Chondrocyte (in vitro differentiated cells): Measurements from ENCODE around the gene RNF8. TPM values are rescaled to one million over a fixed set of nuclear protein-coding genes. Genes with fewer than 3 reads are reported as not detected.
"Not testable (repeated sequence)": the region's sequence is repeated elsewhere in the genome, so short reads cannot be mapped to it uniquely, and the experiment has no call there.

Experiments used
- DNase-seq: peaks from one replicate; pipeline ENCODE4 v3.0.0; 2021; ENCODE audit warnings: mixed read lengths, low spot score
- H3K27ac Mint-ChIP-seq: one replicate; pipeline ENCODE4 v1.8.0; 2021; ENCODE audit warnings: mild to moderate bottlenecking, moderate library complexity, mixed read lengths; ENCODE audit not compliant: unreplicated experiment
- H3K27me3 Mint-ChIP-seq: 2 replicates; pipeline ENCODE4 v1.8.0; 2021; ENCODE audit warnings: low read depth, mixed read lengths
- H3K36me3 Mint-ChIP-seq: 2 replicates; pipeline ENCODE4 v1.8.0; 2021; ENCODE audit warnings: low read depth, mixed read lengths
- H3K4me1 Mint-ChIP-seq: 2 replicates; pipeline ENCODE4 v1.8.0; 2021; ENCODE audit warnings: low read depth, mild to moderate bottlenecking, mixed read lengths
- H3K4me3 Mint-ChIP-seq: one replicate; pipeline ENCODE4 v1.8.0; 2021; ENCODE audit warnings: mild to moderate bottlenecking, moderate library complexity, mixed read lengths; ENCODE audit not compliant: unreplicated experiment
- H3K9me3 Mint-ChIP-seq: 2 replicates; pipeline ENCODE4 v1.8.0; 2021; ENCODE audit warnings: low read depth, mixed read lengths
- CTCF ChIP-seq: fragments of 200-600 bp; sonication (generic); IDR thresholded peaks from 2 replicates; pipeline ENCODE4 v1.5.0; 2021; ENCODE audit warnings: antibody characterized with exemption, mild to moderate bottlenecking, moderate library complexity
- long read RNA-seq: library from polyadenylated mRNA; stranded (forward); transcript quantifications from one replicate; pipeline ENCODE4 v2.0.0, GENCODE V29; 2021
- total RNA-seq: library from RNA; stranded (reverse); gene quantifications from 3 replicates; pipeline ENCODE4 v1.2.1, GENCODE V29; 2021

Gene RNF8
- total RNA-seq, result 18.6 to 21.4 TPM (median 19.5 TPM) in 3 replicates
- long read RNA-seq, full-length matches to known transcripts, result 45 of 51 reads
- long read RNA-seq, partial matches to known transcripts, result 0 of 51 reads
- long read RNA-seq, other reads (novel, unspliced or antisense), result 6 of 51 reads

- TF ChIP-seq CTCF, result no peak
- Mint-ChIP-seq H3K4me3 (peak within 1 kb of the TSS; percentile 87), H3K27me3 (no peaks in the 10 kb centered on the region), H3K4me1 (peaks cover 23% of the 10 kb centered on the region), H3K9me3 (no peaks in the 10 kb centered on the region), H3K27ac (peak within 1 kb of the TSS; percentile 93), H3K36me3 (no peaks in the 10 kb centered on the region)
- DNase-seq, result peak; percentile 95
These were observed at the start of gene RNF8 for GRCh38 chr6:37353761-37354525. TSS of gene RNF8 (plus strand) at chr6:37353983. CDS start at chr6:37354165, 182 bp downstream.

- Mint-ChIP-seq H3K9me3 (no peaks in the 10 kb centered on the region), H3K27me3 (no peaks in the 10 kb centered on the region), H3K4me3 (no peak overlapping the region), H3K27ac (no peak overlapping the region), H3K4me1 (peaks cover 15% of the 10 kb centered on the region), H3K36me3 (peaks cover 5% of the 10 kb centered on the region)
- no peak for DNase-seq
- TF ChIP-seq CTCF, result no peak
These were observed 49.0 kb upstream of the RNF8 start for GRCh38 chr6:37304766-37305165.

GRCh38 chr6:37305841-37306425 lies 47.9 kb upstream of the RNF8 start:
- Mint-ChIP-seq H3K27me3 (no peaks in the 10 kb centered on the region), H3K4me3 (no peak overlapping the region), H3K36me3 (peaks cover 5% of the 10 kb centered on the region), H3K27ac (no peak overlapping the region), H3K4me1 (peaks cover 15% of the 10 kb centered on the region), H3K9me3 (no peaks in the 10 kb centered on the region)
- no peak for DNase-seq
- no peak for TF ChIP-seq CTCF

GRCh38 chr6:37306624-37307222 lies 47.1 kb upstream of the RNF8 start:
- TF ChIP-seq CTCF, result no peak
- no peak for DNase-seq
- H3K9me3 Mint-ChIP-seq, result no peaks in the 10 kb centered on the region
- peaks cover 18% of the 10 kb centered on the region for H3K4me1 Mint-ChIP-seq
- no peak overlapping the region for H3K4me3 Mint-ChIP-seq
- peak overlapping the region; percentile 36 for H3K27ac Mint-ChIP-seq
- peaks cover 5% of the 10 kb centered on the region for H3K36me3 Mint-ChIP-seq
- H3K27me3 Mint-ChIP-seq, result no peaks in the 10 kb centered on the region

GRCh38 chr6:37307484-37307883 lies 46.3 kb upstream of the RNF8 start:
- H3K4me3 Mint-ChIP-seq, DNase-seq, H3K27me3 Mint-ChIP-seq, H3K36me3 Mint-ChIP-seq, H3K9me3 Mint-ChIP-seq: not testable (repeated sequence)
- Mint-ChIP-seq H3K27ac (peak overlapping the region; percentile 1), H3K4me1 (peaks cover 25% of the 10 kb centered on the region)
